Naive thymus-derived CD4-positive, alpha-beta T cell (primary cell): ENCODE data around the gene JAKMIP1. TPM values are rescaled to one million over a fixed set of nuclear protein-coding genes. Genes with fewer than 3 reads are reported as not detected.

Experiments
- ATAC-seq: fragments of 150-1000 bp; cut with Tn5 transposase; 2 replicates; pipeline ENCODE4 v1.10.0; 2021; ENCODE audit warnings: mild to moderate bottlenecking, moderate library complexity
- CTCF ChIA-PET: fragments of 350-600 bp; sonication (Branson Sonifier 250); formaldehyde crosslinking; loops from one replicate; lab custom pipeline; 2021; ENCODE audit warnings: antibody characterized with exemption; lab: Charles Lee
- POLR2A ChIA-PET: fragments of 350-600 bp; sonication (Branson Sonifier 250); formaldehyde crosslinking; loops from one replicate; lab custom pipeline; 2021; ENCODE audit warnings: antibody characterized with exemption, inconsistent platforms; lab: Charles Lee
- DNase-seq, 9 donors: peaks; one replicate each; pipeline versions ENCODE4 v3.0.0 to v3.0.0-alpha.2; 2020 to 2022; ENCODE audit warnings: mixed read lengths in 1 of 9
- H3K27ac ChIP-seq: one replicate; pipeline ENCODE4 v1.7.0; 2013; ENCODE audit warnings: mild to moderate bottlenecking, low read depth, low read length, moderate library complexity
- H3K27me3 ChIP-seq, 2 donors: one replicate each; pipeline ENCODE4 v1.7.0; 2013; ENCODE audit warnings: low read length in 2 of 2, mild to moderate bottlenecking in 2 of 2, moderate library complexity in 2 of 2; ENCODE audit not compliant: control insufficient read depth in 2 of 2, insufficient read depth in 2 of 2
- H3K36me3 ChIP-seq, 3 experiments: 1 replicate in 2 of 3; 2 replicates in 1 of 3; pipeline ENCODE4 v1.7.0; 2013; ENCODE audit warnings: low read length in 3 of 3, mild to moderate bottlenecking in 3 of 3, moderate library complexity in 1 of 3; ENCODE audit not compliant: insufficient read depth in 3 of 3, control insufficient read depth in 2 of 3
- H3K4me1 ChIP-seq, 2 donors: one replicate each; pipeline ENCODE4 v1.7.0; 2013; ENCODE audit warnings: low read length in 2 of 2, mild to moderate bottlenecking in 2 of 2, moderate library complexity in 1 of 2; ENCODE audit not compliant: control insufficient read depth in 2 of 2, insufficient read depth in 2 of 2
- H3K4me3 ChIP-seq: 2 replicates; pipeline ENCODE4 v1.7.0; 2013; ENCODE audit warnings: mild to moderate bottlenecking, low read length
- H3K9me3 ChIP-seq, 3 experiments: 1 replicate in 2 of 3; 2 replicates in 1 of 3; pipeline ENCODE4 v1.7.0; 2013; ENCODE audit warnings: low read length in 3 of 3; ENCODE audit not compliant: control insufficient read depth in 2 of 3
- H3K27ac Mint-ChIP-seq, 9 donors: one replicate each; pipeline ENCODE4 v1.8.0; 2020 to 2022; ENCODE audit warnings: mixed read lengths in 9 of 9, mild to moderate bottlenecking in 8 of 9, moderate library complexity in 5 of 9, inconsistent platforms in 2 of 9
- H3K27me3 Mint-ChIP-seq, 5 donors: one replicate each; pipeline ENCODE4 v1.8.0; 2021 to 2022; ENCODE audit warnings: mixed read lengths in 5 of 5, mild to moderate bottlenecking in 1 of 5
- H3K36me3 Mint-ChIP-seq, 5 donors: one replicate each; pipeline ENCODE4 v1.8.0; 2020 to 2022; ENCODE audit warnings: mixed read lengths in 5 of 5, mild to moderate bottlenecking in 3 of 5, inconsistent platforms in 1 of 5
- H3K4me1 Mint-ChIP-seq, 7 donors: one replicate each; pipeline ENCODE4 v1.8.0; 2020 to 2022; ENCODE audit warnings: mixed read lengths in 7 of 7, mild to moderate bottlenecking in 3 of 7, inconsistent platforms in 1 of 7
- H3K4me3 Mint-ChIP-seq, 10 donors: one replicate each; pipeline ENCODE4 v1.8.0; 2020 to 2022; ENCODE audit warnings: mild to moderate bottlenecking in 10 of 10, mixed read lengths in 10 of 10, moderate library complexity in 6 of 10, inconsistent platforms in 2 of 10
- H3K9me3 Mint-ChIP-seq, 11 donors: one replicate each; pipeline ENCODE4 v1.8.0; 2020 to 2022; ENCODE audit warnings: mixed read lengths in 11 of 11, mild to moderate bottlenecking in 4 of 11, inconsistent platforms in 1 of 11, moderate library complexity in 1 of 11
- intact Hi-C, 2 donors: fragments of 100-400 bp; cut with micrococcal nuclease; formaldehyde crosslinking; loops; one replicate each; pipeline ENCODE4 v1.15.1; 2023
- polyA plus RNA-seq, 2 donors: library from polyadenylated mRNA; unstranded; fragments of 300-500 nt; fragmentation: Illumina TruSeq; gene quantifications; one replicate each; pipeline ENCODE4 v1.2.3, GENCODE V29; 2021
- total RNA-seq, 6 experiments: library from RNA in 5 of 6; stranded (reverse) in 5 of 6; gene quantifications; 1 replicate in 5 of 6; 2 replicates in 1 of 6; pipeline ENCODE4 v1.2.3 and lab custom pipeline; 2021 to 2026

The JAKMIP1 gene
- total and polyA plus RNA-seq, 7 experiments from 2014 or later = 0.21 to 15.3 (median 2.4) TPM; not detected in 3

DNA sequence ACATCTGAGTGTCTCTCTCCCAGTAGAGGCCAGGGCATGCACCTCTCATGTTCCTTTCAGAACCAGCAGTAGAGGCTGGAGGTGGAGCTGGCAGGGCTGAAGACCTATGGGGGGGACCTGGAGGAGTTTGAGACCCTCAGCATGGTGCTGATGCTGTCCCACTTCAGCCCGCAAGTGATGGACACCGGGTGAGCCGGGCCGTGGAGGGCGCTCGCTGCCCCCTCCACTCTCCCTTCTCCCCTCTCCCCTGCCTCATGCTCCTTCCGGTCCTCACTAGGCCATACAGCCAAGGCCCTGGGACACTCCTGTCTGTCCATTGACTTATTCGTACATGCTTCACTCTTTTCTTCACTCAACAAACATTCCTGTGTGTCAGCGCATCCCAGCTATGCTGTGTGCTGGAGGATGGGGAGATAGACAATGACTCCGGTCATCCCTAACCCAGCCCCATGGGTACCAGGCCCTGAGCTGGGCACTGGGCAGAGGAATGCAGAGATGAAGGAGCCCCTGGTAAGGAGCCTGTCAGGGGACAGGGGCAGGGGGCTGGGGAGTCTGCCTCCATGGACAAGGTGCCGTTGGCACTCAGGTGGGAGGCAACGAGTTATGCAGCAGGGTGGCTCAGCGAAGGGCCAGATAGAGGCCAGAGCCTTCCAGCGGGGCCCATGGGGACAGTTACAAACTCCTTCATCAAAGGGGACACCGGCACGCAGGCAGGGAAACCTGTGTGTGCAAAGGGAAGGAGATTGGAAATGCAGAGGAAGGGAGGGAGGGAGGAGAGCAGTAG, 40.9 kb upstream of the JAKMIP1 start:
- POLR2A ChIA-PET = no interaction called here
- CTCF ChIA-PET = no interaction called here
- no peak overlapping the region for H3K27ac Mint-ChIP-seq

DNA sequence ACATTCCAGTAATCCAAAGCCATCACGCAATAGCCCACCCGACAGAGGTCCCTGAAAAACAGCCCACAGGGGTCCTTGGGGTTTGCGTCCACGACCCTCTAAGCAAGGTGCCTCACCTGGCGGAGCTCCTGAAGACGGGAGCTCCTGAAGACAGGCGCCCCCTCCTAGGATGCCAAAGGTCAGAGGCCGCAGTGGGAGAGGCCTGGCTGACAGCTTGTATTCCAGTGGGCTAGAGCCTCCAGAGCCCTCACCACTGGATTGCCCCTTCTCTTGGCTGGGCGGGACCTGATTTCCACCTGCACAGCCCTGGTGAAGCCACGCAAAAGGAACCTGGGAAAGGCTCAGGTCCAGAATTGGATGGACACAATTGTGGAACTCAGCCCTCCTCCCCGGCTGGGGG, 39.6 kb upstream of the JAKMIP1 start:
- ChIA-PET CTCF (interaction anchor here (0.6 kb wide), 1 partner anchor 40 kb away, joined by 3 read pairs; no protein-coding TSS in a partner anchor), POLR2A (no interaction called here)
- peaks cover 0 to 16% (median 7%) of the 10 kb centered on the region in 11 donors for H3K9me3 Mint-ChIP-seq
- Histone ChIP-seq H3K4me3 (no peak overlapping the region), H3K9me3 (peaks cover 0 to 7% (median 3%) of the 10 kb centered on the region in 3 experiments), H3K36me3 (no peaks in the 10 kb centered on the region), H3K4me1 (no peaks in the 10 kb centered on the region), H3K27ac (no peak overlapping the region), H3K27me3 (peaks cover 0 to 4% of the 10 kb centered on the region in 2 donors)
- intact Hi-C loops = no loop called here
- no peak for DNase-seq
- no peak overlapping the region for H3K27ac Mint-ChIP-seq
- H3K36me3 Mint-ChIP-seq = peaks cover 0 to 5% (median 0%) of the 10 kb centered on the region in 5 donors
- no peak for ATAC-seq
- H3K4me3 Mint-ChIP-seq = no peak overlapping the region
- peaks cover 0 to 5% (median 4%) of the 10 kb centered on the region in 7 donors for H3K4me1 Mint-ChIP-seq
- H3K27me3 Mint-ChIP-seq = peaks cover 16 to 44% (median 27%) of the 10 kb centered on the region in 5 donors

More for the DNA sequence above, 40.9 kb upstream of the JAKMIP1 start:
- intact Hi-C loops = no loop called here
- Mint-ChIP-seq H3K4me1 (peaks cover 0 to 6% (median 5%) of the 10 kb centered on the region in 7 donors), H3K36me3 (peaks cover 0 to 7% (median 0%) of the 10 kb centered on the region in 5 donors), H3K27me3 (peaks cover 20 to 50% (median 32%) of the 10 kb centered on the region in 5 donors), H3K4me3 (no peak overlapping the region), H3K9me3 (peaks cover 0 to 18% (median 8%) of the 10 kb centered on the region in 11 donors)
- Histone ChIP-seq H3K4me3 (no peak overlapping the region), H3K9me3 (peaks cover 0 to 7% (median 4%) of the 10 kb centered on the region in 3 experiments), H3K4me1 (no peaks in the 10 kb centered on the region), H3K27ac (no peak overlapping the region), H3K27me3 (peaks cover 0 to 4% of the 10 kb centered on the region in 2 donors), H3K36me3 (no peaks in the 10 kb centered on the region)
- ATAC-seq (no peak), DNase-seq (no peak)

DNA sequence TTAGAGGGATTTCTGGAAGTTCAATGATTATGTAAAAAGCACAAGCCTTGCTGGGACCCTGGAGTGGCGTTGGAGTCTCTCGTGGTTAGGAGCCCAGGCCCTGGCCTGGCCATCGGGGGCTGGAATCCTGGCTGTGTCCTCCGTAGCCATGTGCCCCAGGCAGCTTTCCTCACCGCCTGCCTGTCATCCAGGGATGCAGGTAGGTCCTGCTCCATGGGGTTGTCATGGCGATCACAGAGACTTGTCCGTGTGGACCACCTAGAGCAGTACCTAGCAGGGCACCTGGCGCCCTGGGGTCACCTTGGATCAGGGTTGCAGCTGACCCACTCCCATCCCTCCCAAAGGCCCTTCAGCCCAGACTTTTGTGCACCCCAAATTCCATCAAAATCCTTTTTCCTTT, 39.1 kb upstream of the JAKMIP1 start:
- Histone ChIP-seq H3K36me3 (no peaks in the 10 kb centered on the region), H3K4me1 (no peaks in the 10 kb centered on the region), H3K27me3 (no peaks in the 10 kb centered on the region), H3K27ac (no peak overlapping the region), H3K4me3 (no peak overlapping the region), H3K9me3 (peaks cover 0 to 7% (median 0%) of the 10 kb centered on the region in 3 experiments)
- Mint-ChIP-seq H3K9me3 (peaks cover 0 to 11% (median 2%) of the 10 kb centered on the region in 11 donors), H3K4me1 (no peaks in the 10 kb centered on the region), H3K27me3 (peaks cover 11 to 39% (median 22%) of the 10 kb centered on the region in 5 donors), H3K4me3 (no peak overlapping the region), H3K27ac (no peak overlapping the region), H3K36me3 (peaks cover 0 to under 1% (median 0%) of the 10 kb centered on the region in 5 donors)
- ATAC-seq (no peak), DNase-seq (no peak)
- intact Hi-C loops = no loop called here
- ChIA-PET CTCF (no interaction called here), POLR2A (no interaction called here)

DNA sequence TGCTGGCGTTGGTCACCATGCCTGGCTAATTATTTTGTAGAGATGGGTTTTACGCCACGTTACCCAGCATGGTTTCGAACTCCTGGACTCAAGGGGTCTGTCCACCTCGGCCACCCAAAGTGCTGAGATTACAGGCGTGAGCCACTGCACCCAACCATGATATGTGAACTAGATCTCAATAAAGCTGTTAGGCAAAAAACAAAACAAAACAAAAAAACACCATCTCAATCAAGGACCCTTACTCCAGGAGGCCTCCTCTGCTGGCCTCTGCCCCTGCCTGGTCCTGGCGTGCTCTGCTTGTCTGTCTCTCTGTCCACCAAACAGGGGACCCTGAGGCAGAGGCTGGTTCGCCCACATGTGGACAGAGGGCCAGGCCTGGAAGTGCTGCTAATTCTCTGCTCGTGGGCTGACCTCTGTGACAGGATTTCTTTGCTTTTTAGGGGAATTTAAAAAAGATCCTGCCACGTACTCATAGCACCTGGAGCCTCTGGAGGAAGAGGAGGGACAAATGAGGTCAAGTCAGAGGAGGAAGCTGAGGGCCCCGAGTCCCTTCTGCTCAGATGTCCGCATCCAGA, 36.6 kb upstream of the JAKMIP1 start:
- no peak for ATAC-seq
- no peak overlapping the region for H3K4me3 ChIP-seq
- POLR2A ChIA-PET = no interaction called here
- Mint-ChIP-seq H3K9me3 (no peaks in the 10 kb centered on the region), H3K4me1 (no peaks in the 10 kb centered on the region), H3K4me3 (no peak overlapping the region), H3K27me3 (peaks cover 0 to 15% (median 5%) of the 10 kb centered on the region in 5 donors), H3K36me3 (no peaks in the 10 kb centered on the region), H3K27ac (no peak overlapping the region)
- no peak for DNase-seq
- H3K9me3 ChIP-seq = no peaks in the 10 kb centered on the region
- no peaks in the 10 kb centered on the region for H3K27me3 ChIP-seq
- no peaks in the 10 kb centered on the region for H3K4me1 ChIP-seq
- intact Hi-C loops = no loop called here
- no peak overlapping the region for H3K27ac ChIP-seq
- no peaks in the 10 kb centered on the region for H3K36me3 ChIP-seq
- CTCF ChIA-PET = no interaction called here

DNA sequence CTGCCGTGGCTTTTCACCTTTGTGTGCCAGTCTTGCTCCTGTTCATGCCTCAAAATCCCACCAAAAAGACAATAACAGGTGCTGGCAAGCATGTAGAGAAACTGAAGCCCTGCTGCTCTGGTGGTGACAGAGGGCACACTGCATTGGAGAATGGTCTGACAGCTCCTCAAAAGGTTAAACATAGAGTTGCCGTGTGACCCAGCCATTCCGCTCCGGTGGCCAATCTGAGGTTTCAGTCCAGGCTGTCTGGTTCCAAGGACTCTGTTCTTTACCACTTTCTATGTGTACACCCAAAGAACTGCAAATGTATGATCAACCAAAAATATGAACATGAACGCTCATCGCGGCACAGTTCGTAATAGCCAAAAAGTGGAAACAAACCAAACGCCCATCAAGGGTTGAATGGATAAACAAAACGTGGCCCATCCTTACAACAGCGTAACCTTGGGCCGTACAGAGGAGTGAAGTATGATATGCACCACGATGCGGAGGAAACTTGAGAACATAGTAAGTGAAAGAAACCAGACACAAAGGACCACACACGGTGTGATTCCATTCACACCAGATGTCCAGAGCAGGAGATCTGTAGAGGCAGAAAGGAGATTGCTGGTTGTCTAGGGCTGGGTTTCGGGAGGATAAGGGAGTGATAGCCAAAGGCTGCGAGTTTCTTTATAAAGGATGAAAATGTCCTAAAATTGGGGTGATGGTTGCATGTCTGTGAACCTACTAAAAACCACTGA, 35.7 kb upstream of the JAKMIP1 start:
- no peaks in the 10 kb centered on the region for H3K4me1 Mint-ChIP-seq
- Histone ChIP-seq H3K27me3 (no peaks in the 10 kb centered on the region), H3K4me3 (no peak overlapping the region), H3K36me3 (no peaks in the 10 kb centered on the region), H3K9me3 (no peaks in the 10 kb centered on the region), H3K4me1 (no peaks in the 10 kb centered on the region), H3K27ac (no peak overlapping the region)
- CTCF ChIA-PET = no interaction called here
- intact Hi-C loops = no loop called here
- no peak overlapping the region for H3K4me3 Mint-ChIP-seq
- H3K27me3 Mint-ChIP-seq = peaks cover 0 to 11% (median 0%) of the 10 kb centered on the region in 5 donors
- no peaks in the 10 kb centered on the region for H3K36me3 Mint-ChIP-seq
- POLR2A ChIA-PET = no interaction called here
- no peaks in the 10 kb centered on the region for H3K9me3 Mint-ChIP-seq
- DNase-seq = no peak
- no peak overlapping the region for H3K27ac Mint-ChIP-seq
- no peak for ATAC-seq

DNA sequence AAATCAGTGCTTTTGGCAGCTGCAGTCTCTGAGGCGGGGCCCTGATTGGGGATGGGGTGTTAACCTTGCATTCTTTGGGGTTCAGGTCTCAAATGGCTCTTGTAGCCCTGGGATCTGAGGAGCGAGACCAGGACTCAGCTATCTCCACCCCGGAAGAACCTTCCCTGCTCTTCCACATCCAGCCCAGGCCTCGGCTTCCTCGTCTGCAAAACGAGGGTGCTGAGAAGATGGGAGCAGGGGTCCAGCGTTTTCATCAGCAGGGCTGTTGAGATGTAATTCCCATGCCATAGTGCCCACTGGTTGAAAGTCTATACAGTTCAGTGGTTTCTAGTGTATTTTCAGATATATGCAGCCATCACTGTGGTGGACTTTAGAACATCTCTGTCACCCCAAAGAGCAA, 34.7 kb upstream of the JAKMIP1 start:
- no peaks in the 10 kb centered on the region for H3K4me1 Mint-ChIP-seq
- no peaks in the 10 kb centered on the region for H3K4me1 ChIP-seq
- H3K27me3 ChIP-seq = no peaks in the 10 kb centered on the region
- no peaks in the 10 kb centered on the region for H3K9me3 ChIP-seq
- no peak for DNase-seq
- CTCF ChIA-PET = no interaction called here
- H3K4me3 ChIP-seq = no peak overlapping the region
- POLR2A ChIA-PET = no interaction called here
- intact Hi-C loops = no loop called here
- no peak overlapping the region for H3K27ac Mint-ChIP-seq
- H3K27me3 Mint-ChIP-seq = peaks cover 0 to 8% (median 0%) of the 10 kb centered on the region in 5 donors
- no peak overlapping the region for H3K27ac ChIP-seq
- H3K4me3 Mint-ChIP-seq = no peak overlapping the region
- H3K36me3 ChIP-seq = no peaks in the 10 kb centered on the region
- no peaks in the 10 kb centered on the region for H3K36me3 Mint-ChIP-seq
- H3K9me3 Mint-ChIP-seq = no peaks in the 10 kb centered on the region
- no peak for ATAC-seq
